ENCODE measurements around the gene STK10. TPM values are rescaled to one million over a fixed set of nuclear protein-coding genes. Genes with fewer than 3 reads are reported as not detected.

Gene STK10
- polyA plus RNA-seq, 1 donor: 28.1 TPM

- no peak for DNase-seq
These were observed 45.3 kb downstream of the STK10 start for GRCh38 chr5:172142709-172143215.

DNA sequence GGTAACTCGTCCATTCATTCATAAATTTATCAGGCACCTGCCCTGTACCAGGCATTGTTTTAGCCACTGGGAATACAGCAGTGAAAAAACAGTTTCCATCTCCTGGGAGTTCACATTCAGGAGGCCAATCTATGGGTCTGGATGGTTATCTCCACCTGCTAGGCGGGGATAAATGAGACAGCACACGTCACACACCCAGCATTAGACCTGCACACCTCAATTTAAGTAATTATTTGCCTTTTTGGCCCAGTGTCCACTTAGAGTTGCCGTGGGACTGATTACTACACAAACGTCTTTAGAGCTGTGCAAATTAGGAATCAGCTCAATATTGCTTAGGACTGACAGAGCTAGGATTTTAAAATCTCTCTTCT, 46.1 kb downstream of the STK10 start:
- no peak for DNase-seq

- no peak for DNase-seq
These were observed 47.2 kb downstream of the STK10 start for GRCh38 chr5:172140866-172141265.

DNA sequence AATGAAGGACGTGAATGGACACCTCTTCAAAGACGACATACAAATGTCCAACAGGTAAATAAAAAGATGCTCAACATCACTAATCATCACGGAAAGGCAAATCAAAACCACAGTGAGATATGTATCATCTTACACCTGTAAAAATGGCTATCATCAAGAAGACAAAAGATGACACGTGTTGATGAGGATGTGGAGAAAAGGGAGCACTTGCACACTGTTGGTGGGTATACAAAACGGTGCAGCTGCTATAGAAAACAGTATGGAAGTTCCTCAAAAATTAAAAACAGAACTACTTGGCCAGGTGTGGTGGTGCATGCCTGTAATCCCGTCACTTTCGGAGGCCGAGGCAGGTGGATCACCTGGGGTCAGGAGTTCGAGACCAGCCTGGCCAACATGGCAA, 47.9 kb downstream of the STK10 start:
- no peak for DNase-seq

DNA sequence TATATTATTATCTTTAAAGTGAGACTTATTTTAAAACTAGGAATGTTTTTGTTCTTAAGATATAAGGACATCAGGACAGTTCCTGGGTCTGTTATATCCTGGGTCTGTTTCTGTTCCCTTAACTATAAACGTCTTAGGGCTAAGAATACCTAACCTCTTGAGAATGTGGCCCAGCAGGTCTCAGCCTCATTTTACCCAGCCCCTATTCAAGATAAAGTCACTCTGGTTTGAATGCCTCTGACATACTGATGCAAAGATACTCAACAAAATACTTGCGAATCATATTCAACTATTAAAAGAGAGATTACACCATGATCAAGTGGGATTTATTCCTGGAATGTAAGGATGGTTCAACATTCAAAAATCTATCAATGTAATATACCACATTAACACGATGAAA, 51.0 kb downstream of the STK10 start:
- DNase-seq: no peak

DNA sequence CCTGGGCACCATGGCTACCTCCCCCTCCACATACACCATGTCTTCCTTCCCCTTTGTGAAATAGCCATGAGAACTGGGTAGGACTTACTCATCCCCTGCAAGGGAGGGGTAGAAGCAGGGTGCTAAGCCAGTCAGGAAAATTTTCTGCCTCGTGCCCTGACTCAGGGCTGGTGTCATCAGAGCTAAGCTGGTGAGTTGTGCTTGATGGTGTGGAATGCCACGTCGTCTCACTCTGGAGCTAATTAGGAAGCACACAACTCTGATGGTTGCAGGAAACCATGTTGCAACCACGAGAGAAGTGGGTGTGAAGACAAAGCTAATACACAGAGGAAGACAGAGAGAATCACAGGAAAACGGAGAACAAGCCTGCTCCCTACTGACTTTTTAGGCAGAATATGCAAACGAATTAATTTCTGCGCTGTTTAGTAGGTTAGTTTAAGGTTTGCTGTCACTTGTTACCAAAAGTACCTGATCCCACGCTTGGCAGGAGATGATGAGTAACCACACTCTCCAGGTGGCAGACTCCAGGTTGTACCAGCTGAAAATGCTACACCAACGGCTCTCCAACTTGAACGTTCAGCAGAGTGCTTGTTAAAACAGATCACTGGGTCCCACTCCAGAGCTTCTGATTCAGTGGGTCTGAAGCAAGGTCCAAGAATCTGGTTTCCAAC, 54.5 kb downstream of the STK10 start:
- DNase-seq: no peak

DNA sequence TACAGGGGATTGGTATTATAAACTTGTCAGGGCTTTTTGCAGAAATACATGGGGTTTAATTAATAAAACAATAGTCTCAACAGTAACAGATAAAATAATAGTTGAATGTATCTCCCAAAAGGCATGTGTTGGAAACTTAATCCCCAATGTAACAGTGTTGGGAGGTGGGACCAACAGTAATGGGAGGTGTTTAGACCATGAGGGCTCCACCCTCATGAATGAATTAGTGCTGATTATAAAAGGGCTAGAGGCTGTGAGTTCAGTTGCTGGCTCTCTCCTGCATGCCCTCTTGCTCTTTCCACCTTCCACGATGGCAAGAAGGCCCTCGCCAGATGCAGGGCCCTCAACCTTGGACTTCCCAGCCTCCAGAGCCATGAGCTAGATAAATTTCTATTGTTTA, 56.3 kb downstream of the STK10 start:
- DNase-seq: no peak

DNA sequence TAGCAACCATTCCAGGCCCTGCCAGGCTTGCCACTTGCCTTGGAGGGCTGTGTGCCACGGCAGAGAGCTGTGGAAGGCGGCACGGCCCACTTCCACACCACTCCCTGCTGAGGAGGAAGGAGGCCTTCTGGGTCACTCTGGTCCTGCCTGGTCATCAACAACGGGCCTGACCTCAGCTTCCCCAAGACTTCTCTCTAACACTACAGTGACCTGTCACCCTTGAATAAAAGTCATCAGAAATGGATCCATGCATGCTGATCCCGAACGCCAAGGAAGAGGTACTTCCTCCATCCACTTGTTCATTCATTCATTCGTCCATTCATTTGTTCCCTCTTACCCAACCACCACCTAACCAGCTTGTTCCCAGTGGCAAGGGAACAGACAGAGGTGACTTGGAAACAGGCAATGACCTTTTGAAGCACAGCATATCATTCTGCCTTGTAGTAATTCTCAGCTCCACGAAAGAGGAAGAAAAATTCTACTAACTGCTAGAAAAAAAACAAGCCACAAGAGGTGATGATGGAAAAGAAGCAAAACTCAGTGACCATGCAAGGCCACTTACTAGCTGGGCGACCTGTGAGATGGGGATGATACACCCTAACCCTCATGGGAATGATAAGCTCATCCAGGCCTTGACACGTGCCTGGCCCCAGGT, 58.6 kb downstream of the STK10 start:
- no peak for DNase-seq

GRCh38 chr5:172127581-172127980, 60.4 kb downstream of the STK10 start:
- DNase-seq: no peak

DNA sequence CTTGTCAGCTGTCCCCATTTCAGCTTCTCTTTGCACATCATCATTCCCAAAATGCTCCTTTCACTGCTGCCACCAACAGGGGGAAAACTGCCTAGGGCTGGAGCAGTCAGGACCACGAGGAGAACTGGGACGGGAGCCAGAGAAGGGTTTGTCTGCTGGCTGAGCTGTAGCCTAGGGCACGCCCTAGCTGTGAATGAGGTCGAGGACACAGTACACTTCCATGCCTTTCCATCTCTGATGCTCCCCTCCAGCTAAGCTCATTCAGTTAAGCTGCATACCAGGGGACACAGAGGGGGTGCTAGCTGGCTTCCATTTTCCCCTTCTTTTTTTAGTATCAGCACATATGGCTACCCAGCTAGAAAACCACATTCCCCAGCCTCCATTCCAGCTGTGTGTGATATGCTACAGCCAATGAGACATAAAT, 64.7 kb downstream of the STK10 start:
- peak; percentile 65 for DNase-seq

DNA sequence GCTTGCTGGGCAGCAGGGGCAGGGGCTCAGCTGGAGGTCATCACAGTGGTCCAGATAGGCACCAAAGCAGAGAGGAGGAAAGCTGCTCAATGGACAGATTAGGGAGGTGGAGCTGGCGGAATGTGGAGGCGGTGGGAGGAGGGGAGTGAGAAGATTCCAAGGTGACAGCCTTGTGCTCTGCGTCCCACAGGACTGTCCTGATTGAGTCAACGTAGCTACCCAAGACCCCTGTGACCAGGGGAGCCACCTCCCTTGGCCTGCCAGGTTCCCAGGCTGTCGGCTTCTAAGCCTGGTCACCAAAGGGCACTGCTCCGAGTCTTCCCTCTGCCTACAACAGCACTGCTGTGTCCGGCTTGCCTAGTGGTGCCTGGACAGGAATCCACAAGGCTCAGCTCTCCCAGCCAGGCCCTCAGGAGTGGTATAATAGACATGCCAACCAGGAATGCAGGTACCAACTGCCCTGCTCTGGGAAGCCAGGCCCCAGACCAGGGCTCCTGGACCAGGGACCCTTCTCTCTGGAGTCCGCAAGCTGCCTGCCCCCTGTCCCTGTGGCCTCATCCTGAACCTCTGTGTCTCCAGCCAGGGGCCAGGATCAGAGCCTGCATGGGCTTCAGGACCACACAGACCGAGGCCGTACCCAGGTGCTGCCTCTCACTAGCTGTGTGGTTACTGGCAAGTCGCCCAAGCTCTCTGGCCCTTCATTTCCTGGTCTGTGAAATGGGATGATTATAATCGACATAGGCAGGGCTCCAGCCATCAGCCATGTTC, 67.9 kb downstream of the STK10 start:
- no peak for DNase-seq

GRCh38 chr5:172118891-172119290, 69.1 kb downstream of the STK10 start:
- DNase-seq: no peak

- no peak for DNase-seq
These were observed 69.9 kb downstream of the STK10 start for GRCh38 chr5:172117977-172118701.

DNA sequence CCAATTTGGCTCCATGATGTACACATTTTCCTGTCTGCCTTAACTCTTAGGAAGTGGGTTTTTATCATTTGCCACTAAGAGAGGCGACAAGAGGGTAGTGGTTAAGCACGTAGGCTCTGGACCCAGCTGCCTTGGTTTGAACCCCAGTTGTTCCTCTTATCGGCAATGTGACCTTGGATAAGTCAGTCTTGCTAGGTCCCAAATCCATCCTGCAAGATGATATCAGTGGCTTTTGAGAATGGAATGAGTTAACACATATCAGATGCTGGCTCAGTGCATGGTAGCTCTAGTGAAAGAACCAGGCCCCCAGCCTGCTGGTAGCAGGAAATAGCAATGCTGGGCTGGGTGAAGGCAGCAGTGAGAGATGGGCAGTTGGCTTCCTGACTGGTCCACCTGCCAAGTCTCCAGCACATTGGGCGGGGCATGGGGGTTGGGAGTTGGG, 72.5 kb downstream of the STK10 start:
- DNase-seq: no peak

- DNase-seq: no peak
These were observed 73.1 kb downstream of the STK10 start for GRCh38 chr5:172114875-172115422.

DNA sequence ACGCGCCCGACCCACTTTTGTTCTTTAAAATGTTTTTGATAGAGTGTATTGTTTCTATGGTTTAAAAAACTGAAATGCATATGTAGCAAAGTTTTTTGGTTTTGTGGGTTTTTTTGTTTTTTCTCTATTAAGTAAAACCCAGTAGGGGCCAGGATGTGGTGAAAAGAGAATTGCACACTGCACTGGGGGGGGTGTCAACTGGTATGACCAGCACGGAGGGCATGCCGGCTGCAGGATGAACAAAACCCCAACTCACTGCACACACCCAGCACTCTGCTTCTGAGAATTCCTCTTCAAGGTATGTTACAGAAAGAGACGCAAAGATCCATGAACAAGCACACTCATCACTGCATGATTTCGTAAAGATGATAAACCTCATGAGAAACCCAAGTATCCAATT, 75.0 kb downstream of the STK10 start:
- DNase-seq: no peak

- peak; percentile 68 for DNase-seq
These were observed 76.2 kb downstream of the STK10 start for GRCh38 chr5:172111852-172112225.

DNA sequence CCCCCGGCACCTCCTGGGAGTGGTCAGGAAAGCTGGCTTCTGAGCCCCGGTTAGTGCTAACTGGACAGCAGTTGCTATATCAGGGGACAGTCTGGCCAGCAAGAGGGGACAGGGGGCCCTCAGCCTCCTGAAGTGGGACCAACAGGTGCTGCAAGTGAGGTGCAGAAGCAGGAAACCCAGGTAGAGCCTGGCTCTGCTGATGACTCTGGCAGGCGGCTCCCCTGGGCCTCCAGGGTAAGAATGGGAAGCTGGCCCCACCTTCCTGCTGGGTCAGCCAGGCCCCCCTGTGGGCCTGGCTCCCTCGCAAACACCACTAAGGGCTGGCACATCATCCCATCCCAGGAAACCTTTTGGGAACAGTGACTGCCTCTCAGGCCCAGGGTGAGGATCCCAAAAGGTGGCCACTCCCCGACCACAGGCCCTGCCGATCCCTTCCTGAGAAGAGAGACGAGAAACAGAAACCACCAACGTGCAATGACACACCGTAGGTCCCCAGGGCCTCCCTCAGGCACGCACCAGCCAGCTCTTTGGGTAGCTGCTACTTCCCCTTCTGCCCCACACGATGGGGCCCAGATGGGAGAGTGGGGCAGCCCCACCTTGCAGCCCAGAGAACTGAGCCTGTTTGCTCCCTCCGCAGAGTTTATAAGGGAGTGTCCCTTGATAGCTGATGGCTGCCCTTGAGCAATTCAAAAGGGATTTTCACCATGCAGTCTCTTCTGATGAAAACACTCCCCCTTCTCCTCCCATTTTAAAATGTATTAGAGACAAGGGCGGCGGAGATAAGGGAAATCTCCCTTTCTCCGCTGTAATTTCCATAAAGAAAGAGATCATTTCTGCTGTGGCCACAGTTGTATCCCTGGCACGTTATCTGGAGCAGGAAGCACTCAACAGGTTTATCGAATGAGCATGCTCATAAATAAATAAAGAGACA, 76.8 kb downstream of the STK10 start:
- no peak for DNase-seq

DNA sequence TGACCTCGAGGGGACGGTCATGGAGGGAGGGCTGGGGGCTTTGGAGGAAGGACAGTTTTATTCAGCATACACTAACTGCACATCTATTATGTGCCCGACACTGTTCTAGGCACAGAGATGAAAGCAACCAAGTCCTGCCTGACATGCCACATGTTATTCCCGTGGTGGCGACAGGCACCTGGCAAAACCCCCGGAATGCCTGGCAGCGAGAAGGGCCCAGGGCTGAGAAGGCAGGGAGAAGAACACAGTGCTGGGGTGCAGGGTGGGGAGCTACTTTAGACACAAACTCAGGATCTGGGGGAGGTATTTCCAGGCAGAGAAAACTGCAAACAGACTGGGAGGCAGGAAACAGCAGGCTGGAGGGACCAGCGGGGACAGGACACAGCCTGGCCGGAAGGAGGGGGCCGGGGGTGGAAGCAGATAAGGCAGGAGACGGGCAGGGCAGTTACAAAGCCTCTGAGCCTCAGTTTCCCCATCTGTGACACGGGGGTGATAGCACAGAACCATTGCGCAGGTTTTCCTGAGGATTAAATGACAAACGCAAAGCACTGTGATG, 77.7 kb downstream of the STK10 start:
- no peak for DNase-seq

DNA sequence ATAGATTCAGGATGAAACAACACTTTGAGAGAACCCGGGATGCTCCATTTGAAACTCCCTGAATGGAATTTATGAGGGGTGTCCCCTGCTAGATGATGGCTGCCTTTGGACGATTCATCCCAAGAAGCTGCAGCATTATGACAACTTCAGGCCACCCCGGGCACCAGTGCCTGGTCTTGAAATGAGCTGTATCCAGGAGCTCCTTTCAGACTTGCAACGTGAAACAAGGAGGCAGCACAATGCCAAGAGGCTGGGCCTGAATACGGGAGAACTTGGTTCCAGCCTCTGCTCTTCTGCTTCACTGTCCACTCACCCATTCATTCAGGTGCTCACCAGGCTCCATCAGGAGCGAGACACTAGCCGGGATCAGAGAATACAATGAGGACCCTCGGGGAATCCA, 78.3 kb downstream of the STK10 start:
- DNase-seq: no peak

DNA sequence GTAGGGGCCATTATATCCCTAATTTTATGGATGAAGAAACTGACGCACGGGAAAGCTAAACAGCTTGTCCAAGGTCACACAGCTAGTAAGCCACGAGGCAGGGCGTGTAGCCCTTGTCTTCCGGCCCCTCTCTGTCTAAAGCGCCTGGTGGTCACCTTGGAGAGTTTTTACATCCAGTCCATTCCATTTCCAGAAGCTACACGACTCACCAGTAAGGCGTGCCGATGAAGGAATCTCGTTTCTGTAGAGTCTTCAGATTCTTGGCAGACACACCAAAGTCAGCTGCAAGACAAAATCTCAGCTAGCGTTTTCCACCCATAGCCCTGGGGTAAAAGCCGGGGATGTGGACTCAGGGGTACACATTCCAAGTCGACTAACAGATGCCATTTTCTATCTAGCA, 80.5 kb downstream of the STK10 start:
- no peak for DNase-seq
